SH-SY5Y (cell line): Measurements from ENCODE around the gene RUBCNL.

Experiments used
- GATA2 ChIP-seq: IDR thresholded peaks from 2 replicates; pipeline ENCODE4 v1.6.1; 2011; ENCODE audit warnings: mild to moderate bottlenecking, low read depth, low read length
- GATA3 ChIP-seq: IDR thresholded peaks from 2 replicates; pipeline ENCODE4 v1.6.1; 2011; ENCODE audit warnings: low read depth, mild to moderate bottlenecking, low read length, moderate library complexity

- TF ChIP-seq GATA3 (no peak), GATA2 (no peak)
Measured at GRCh38 chr13:46339035-46339666, 47.9 kb downstream of the RUBCNL start.
